Calu3 (cell line): ENCODE data around the gene KIF26B. TPM values are rescaled to one million over a fixed set of nuclear protein-coding genes. Genes with fewer than 3 reads are reported as not detected.

Experiments used
- BruUV-seq: library from RNA; stranded (reverse); fragments of 400-500 nt; replicated peaks from 2 replicates; lab custom pipeline; 2021; lab: Mats Ljungman, UMichigan
- CTCF ChIA-PET: fragments of 300-600 bp; sonication (Branson Sonifier 250); formaldehyde crosslinking; loops from one replicate; lab custom pipeline; 2022; ENCODE audit warnings: antibody characterized with exemption; lab: Charles Lee
- DNase-seq: peaks from one replicate; pipeline ENCODE4 v3.0.0; 2022
- H3K27ac Mint-ChIP-seq: one replicate; pipeline ENCODE4 v1.8.0; 2022; ENCODE audit warnings: mixed read lengths; ENCODE audit not compliant: unreplicated experiment
- H3K27me3 Mint-ChIP-seq: one replicate; pipeline ENCODE4 v1.8.0; 2022; ENCODE audit warnings: mixed read lengths; ENCODE audit not compliant: unreplicated experiment
- H3K36me3 Mint-ChIP-seq: one replicate; pipeline ENCODE4 v1.8.0; 2022; ENCODE audit warnings: mild to moderate bottlenecking, moderate library complexity, mixed read lengths; ENCODE audit not compliant: insufficient read depth, unreplicated experiment
- H3K4me1 Mint-ChIP-seq: one replicate; pipeline ENCODE4 v1.8.0; 2022; ENCODE audit warnings: mild to moderate bottlenecking, low read depth, mixed read lengths; ENCODE audit not compliant: unreplicated experiment
- H3K4me3 Mint-ChIP-seq: one replicate; pipeline ENCODE4 v1.8.0; 2022; ENCODE audit warnings: mild to moderate bottlenecking, low read depth, moderate library complexity, mixed read lengths; ENCODE audit not compliant: unreplicated experiment
- H3K9me3 Mint-ChIP-seq: one replicate; pipeline ENCODE4 v1.8.0; 2022; ENCODE audit warnings: low read depth, mixed read lengths; ENCODE audit not compliant: unreplicated experiment
- CTCF ChIP-seq: fragments of 200-600 bp; IDR thresholded peaks from one replicate; pipeline ENCODE4 v1.8.0; 2022; ENCODE audit warnings: antibody characterized with exemption; ENCODE audit not compliant: unreplicated experiment
- intact Hi-C: fragments of 100-400 bp; cut with micrococcal nuclease; formaldehyde crosslinking; loops from one replicate; pipeline ENCODE4 v1.10.0; 2022; ENCODE audit not compliant: unreplicated experiment
- total RNA-seq: library from RNA; stranded (reverse); gene quantifications from 2 replicates; pipeline ENCODE4 v1.2.3, GENCODE V29; 2022

KIF26B gene
- total RNA-seq, 1 experiment from 2014 or later = 1.1 TPM

GRCh38 chr1:245483247-245483646, 328.5 kb downstream of the KIF26B start:
- Mint-ChIP-seq H3K4me1 (peaks cover 13% of the 10 kb centered on the region), H3K27ac (no peak overlapping the region), H3K27me3 (no peaks in the 10 kb centered on the region), H3K36me3 (no peaks in the 10 kb centered on the region), H3K4me3 (no peak overlapping the region), H3K9me3 (peaks cover 6% of the 10 kb centered on the region)
- intact Hi-C loops = loop anchor here (10.0 kb wide), 1 partner anchor 328 kb away; the partner anchor contains the start of gene KIF26B
- no peak for TF ChIP-seq CTCF
- no TSS peak for BruUV-seq
- DNase-seq = no peak
- CTCF ChIA-PET = no interaction called here

- Mint-ChIP-seq H3K27ac (no peak overlapping the region), H3K9me3 (peaks cover 6% of the 10 kb centered on the region), H3K4me3 (no peak overlapping the region), H3K27me3 (no peaks in the 10 kb centered on the region), H3K36me3 (no peaks in the 10 kb centered on the region), H3K4me1 (peaks cover 13% of the 10 kb centered on the region)
- no peak for DNase-seq
- TF ChIP-seq CTCF = no peak
- intact Hi-C loops = loop anchor here (10.0 kb wide), 1 partner anchor 329 kb away; the partner anchor contains the start of gene KIF26B
- CTCF ChIA-PET = no interaction called here
- BruUV-seq = no TSS peak
These were observed 329.4 kb downstream of the KIF26B start for GRCh38 chr1:245484176-245484575.

GRCh38 chr1:245485996-245486395, 331.2 kb downstream of the KIF26B start:
- no peak for TF ChIP-seq CTCF
- Mint-ChIP-seq H3K27ac (no peak overlapping the region), H3K36me3 (no peaks in the 10 kb centered on the region), H3K4me1 (peaks cover 13% of the 10 kb centered on the region), H3K9me3 (peaks cover 4% of the 10 kb centered on the region), H3K4me3 (no peak overlapping the region), H3K27me3 (no peaks in the 10 kb centered on the region)
- BruUV-seq = no TSS peak
- CTCF ChIA-PET = interaction anchor here (0.8 kb wide), 1 partner anchor 17 kb away, joined by 3 read pairs; no protein-coding TSS in a partner anchor
- intact Hi-C loops = loop anchor here (10.0 kb wide), 1 partner anchor 331 kb away; the partner anchor contains the start of gene KIF26B
- no peak for DNase-seq

- CTCF ChIA-PET = interaction anchor here (0.6 to 0.9 kb wide), 4 partner anchors 11 to 68 kb away, joined by 3 to 5 read pairs (median 3); no protein-coding TSS in a partner anchor
- no peak for TF ChIP-seq CTCF
- no peaks in the 10 kb centered on the region for H3K36me3 Mint-ChIP-seq
- no peak for DNase-seq
- H3K4me1 Mint-ChIP-seq = peaks cover 13% of the 10 kb centered on the region
- no peaks in the 10 kb centered on the region for H3K27me3 Mint-ChIP-seq
- no peak overlapping the region for H3K27ac Mint-ChIP-seq
- intact Hi-C loops = loop anchor here (10.0 kb wide), 1 partner anchor 332 kb away; the partner anchor contains the start of gene KIF26B
- H3K4me3 Mint-ChIP-seq = no peak overlapping the region
- no TSS peak for BruUV-seq
- H3K9me3 Mint-ChIP-seq = peaks cover 5% of the 10 kb centered on the region
These were observed 332.1 kb downstream of the KIF26B start for GRCh38 chr1:245486775-245487470.
